GM21576 (cell line): Measurements from ENCODE around the gene IDH2.

Experiments used
- ATAC-seq: cut with Tn5 transposase; IDR thresholded peaks from one replicate; pipeline ENCODE4 v1.9.1; 2021; ENCODE audit warnings: mild to moderate bottlenecking, moderate library complexity; ENCODE audit not compliant: unreplicated experiment

IDH2 gene

DNA sequence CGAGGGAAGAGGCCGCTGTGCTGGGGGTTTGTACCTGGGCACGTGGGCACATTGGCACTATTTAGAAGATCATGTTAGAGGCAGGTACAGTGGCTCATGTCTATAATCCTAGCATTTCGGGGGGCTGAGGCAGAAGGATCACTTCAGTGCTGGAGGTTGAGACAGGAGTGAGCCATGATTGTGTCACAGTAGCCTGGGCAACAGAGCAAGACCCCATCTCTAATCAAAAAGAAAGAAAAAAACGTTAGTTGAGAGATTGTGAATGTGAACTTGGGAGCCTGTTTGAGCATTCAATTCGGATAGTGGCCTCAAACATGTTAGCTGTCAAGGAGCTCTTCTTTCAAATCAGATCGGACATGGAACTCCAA is 36.6 kb downstream of the IDH2 start:
- no peak for ATAC-seq

DNA sequence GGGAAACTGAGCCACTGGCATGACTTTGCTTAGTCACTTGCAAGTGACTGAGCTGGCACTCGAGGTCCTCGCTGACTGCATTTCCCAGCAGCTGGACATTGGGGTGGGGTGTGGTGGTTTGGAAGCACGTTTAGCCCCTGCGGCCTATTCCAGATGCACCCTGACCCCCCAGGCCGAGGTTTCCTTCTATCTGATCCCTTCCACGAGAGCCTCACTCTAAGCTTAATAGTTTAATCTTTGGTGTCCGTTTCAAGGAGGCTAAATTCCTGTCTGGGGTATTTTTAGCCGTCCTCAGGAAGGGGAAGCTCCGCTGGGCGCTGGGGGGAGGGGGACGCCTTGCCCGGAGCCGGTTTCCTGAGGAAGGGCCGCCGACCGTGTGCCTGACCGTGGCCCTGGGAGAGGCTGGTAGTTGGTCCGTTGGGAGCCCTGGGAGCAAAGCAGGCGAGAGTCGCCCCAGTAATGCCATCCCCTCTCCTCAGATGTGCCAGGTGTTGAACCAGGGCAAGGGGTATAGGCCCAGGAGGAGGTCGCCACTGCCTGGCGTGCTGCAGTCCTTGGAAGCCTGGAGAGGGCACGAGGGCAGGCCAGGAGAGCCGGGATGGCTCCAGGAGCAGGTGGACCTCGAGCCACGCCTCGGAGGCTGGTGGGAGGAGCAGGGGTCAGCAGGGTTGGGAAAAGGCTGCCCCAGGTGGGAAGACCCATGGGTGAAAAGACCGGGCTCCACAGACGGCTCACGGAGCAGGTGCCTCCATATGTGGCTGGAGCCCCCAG is 37.2 kb downstream of the IDH2 start:
- no peak for ATAC-seq

DNA sequence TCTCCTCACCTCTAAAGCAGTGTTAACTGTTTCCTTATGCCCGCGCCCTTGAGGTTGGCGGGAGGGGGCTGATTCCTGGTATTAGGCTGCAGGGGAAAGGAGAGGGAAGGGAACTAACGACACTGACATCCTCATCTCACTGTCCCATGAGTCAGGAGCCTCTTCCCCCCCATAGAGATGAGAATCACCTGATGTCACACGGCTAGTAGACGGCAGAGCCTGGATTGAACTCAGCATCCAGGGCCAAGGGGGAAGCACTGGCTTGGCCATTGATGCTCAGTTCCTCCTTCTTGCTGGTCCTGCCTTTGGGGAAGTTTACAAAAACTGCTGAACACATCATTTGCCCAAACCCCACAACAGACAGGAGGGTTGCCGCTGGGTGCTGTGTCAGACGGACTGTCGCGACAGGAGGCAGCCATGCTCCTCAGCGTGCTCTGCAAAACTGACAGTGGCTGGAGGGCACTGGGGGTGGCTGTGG is 38.5 kb downstream of the IDH2 start:
- no peak for ATAC-seq

DNA sequence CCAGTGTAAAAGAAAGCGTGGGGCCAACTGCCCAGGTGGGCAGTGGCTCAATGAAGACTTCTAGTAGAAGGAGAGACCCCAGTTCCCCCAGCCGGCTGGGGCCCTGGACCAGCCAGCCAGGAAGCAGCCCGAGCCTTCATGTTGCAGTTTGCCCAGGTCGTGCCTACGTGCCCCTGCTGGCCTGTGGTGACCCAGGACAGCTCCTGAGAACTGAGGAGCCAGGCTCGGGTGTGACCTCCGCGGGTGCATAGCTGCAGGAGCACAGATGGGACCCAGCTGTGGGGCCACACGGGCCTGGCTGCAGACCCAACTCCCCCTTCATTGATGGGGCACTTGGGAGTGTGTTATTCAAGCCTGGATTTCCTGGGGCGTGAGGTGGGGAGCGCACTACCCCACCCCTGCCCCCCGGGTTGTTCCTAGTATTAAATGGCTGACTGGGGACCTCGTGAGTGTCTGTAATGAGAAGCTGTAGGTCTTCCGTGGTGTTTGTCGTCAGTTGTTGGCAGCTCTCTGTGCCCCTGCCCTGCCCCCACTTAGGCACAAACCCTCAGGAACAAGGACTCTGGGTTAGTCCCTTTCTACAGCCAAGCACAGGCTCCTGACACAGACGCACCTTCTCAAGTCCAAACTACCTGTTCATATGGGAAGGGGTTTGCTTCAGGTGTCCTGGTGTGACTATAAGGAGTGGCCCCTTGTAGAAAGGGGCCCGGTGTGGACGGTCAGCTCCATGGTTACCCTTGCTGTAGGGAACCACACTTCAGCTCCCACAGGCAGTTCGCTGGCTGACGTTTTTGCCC is 39.1 kb downstream of the IDH2 start:
- ATAC-seq, result no peak

DNA sequence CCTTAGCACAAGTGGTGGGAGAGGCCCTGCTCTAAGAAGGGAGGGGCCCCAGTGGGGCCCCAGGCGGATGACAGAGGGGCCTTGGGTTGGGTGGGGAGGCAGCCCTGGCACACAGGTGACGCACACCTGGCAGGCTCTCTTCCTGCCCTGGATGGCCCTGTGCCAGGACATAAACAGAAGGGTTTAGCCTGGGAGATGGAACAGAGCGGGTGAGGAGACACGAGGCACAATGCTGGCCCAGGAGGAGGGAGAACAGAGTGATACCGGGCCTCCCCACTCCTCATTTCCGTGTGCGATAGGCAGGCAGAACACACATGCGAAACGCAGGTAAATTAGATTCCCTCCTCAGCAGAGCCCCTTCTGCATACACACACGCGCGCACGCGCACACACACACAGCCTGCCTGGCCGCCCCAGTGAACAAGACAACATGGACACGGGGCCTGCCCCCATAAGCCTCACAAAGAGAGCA is 39.8 kb downstream of the IDH2 start:
- no peak for ATAC-seq

DNA sequence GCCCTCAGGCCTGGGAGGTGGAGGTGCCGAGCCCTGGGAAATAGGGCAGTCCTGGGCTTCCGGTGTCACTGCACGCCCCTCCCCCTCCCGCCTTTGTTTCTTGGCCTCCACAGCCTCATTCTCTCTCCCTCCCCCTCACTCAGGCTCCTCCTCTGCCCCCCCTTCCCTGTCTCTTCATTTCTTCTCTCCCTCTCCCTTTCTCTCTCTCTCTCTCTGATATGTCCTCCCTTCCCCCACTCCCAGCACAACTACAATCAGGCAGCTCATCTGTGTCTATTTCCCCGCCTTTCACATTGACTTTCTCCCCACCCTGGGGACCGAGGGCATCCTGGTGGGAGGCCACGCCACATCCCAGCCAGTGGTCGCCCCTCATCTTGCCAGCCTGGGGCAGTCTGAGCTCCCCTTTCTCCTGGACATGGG is 40.2 kb downstream of the IDH2 start:
- ATAC-seq, result no peak

DNA sequence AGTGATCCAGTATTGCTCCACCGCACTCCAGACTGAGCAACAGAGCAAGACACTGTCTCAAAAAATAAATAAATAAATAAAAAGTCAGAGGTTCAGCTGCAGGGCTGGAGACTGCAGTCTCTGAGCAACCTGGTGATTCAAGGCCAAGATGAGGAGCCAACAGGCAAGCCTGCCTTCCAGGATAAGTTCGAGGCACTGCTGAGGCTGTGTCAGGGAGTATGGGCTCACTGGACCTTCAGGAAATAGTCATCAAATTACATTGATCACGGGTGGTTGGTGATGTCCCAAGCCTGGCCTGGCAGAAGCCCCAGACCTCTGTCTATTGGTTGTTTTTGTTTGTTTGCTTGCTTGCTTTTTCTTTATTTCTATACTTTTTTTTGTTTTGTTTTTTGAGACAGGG is 41.5 kb downstream of the IDH2 start:
- ATAC-seq, result no peak

DNA sequence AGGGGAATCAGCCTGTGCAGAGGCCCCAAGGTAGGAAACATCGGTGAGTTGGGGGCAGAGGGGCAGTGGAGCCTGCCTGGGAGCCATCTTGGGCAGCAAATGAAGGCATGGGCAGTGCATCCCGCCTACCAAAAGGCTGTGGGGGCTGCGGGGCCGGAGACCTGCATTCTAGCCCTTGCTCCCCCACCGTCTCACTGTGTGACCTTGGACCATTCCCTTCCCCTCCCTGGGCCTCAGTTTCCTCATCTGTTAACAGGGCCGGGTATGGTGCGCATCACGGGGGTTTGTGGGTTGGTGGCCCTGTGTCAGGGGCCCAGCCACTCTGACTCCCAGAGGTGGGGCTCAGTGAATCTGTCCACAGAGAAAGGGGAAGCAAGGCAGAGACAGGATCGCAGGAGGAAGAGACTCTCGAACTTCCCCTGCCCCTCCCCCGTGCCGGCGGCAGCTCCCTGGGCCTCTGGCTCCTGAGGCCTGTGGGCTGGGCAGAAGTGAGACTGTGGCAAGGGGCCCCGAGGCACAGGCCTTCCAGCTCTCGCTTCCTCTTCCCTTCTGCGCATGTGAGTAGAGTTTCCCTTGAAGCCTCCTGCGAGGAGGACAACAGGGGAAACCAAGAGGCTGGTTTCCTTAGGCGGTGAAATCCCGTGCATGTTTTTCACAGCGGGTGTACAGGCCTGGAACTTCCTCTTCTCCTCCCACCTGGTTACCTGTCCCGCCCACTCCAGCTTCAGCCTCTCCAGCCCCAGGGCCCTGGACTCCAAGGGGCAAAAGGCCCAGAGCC is 42.9 kb downstream of the IDH2 start:
- ATAC-seq, result peak; percentile 84

DNA sequence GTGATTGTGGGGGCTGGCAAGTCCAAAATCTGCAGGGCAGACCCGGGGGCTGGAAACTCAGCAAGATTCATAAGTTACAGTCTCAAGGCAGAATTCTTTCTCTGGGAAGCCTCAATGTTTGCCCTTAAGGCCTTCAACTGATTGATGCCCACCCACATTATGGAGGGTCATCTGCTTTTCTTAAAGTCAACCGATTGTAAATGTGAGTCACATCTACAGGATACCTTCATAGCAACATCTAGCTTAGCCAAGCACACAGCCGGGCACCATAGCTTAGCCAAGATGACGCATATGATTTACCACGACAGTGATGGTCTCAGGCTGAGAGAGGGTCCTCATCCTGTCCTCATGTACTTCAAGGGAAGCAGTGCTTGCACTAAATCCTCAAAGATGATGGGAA is 43.5 kb downstream of the IDH2 start:
- no peak for ATAC-seq

DNA sequence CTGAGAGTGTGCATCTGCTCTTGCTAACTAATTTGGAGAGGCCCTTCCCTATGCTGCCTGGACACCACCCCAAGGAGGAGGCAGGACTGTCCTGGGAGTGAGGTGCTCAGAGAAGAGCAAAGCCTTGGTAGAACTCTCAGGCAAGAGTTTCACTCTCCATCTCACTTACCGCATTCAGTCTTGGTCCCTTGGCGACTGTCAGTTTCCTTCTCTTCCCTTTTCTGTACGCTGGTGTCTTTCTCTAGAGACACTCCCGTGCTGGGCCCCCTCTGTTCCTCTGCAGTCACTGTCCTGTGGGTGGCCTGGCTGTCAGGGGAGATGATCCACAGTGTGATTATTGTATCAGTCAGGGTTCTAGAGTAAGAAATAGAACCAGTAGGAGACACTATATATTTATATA is 44.0 kb downstream of the IDH2 start:
- peak; percentile 24 for ATAC-seq

DNA sequence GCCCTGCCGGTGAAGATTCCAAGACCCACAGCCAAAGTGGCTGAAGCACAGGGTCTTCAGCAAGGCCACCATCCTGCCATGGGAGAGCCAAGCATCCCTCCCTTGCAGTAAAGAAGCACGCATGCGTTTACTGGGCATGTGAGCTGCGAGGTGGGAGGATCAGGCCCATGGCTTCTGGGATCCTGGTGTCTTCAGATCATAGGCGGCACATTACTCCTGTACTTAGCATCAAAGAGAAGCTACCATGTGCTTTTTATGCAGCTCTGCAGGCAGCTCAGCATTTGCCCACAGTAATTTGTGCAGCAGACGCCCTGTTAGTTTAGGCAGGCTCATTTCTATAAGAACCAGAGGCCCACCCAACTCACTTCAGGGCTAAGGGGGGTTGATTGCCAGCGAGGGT is 45.7 kb downstream of the IDH2 start:
- ATAC-seq, result no peak

DNA sequence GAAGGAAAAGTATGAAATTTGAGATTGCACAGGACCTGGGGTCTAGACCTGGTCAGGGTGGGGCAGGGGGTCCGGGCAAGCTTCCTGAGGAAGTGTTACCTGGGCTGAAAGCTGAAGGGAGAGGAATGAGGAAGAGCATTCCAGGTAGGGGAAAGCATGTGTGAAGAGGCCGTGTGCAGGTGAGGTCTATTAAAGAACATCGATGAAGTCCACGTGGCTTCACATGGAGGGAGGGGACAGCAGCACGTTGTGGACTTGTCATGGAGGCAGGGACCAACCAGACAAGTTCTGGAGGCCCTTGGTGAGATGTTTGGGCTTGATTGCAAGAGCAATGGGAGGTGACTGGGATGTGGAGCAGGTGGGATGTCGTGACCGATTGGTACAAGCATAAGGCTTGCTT is 47.1 kb downstream of the IDH2 start:
- ATAC-seq, result no peak

DNA sequence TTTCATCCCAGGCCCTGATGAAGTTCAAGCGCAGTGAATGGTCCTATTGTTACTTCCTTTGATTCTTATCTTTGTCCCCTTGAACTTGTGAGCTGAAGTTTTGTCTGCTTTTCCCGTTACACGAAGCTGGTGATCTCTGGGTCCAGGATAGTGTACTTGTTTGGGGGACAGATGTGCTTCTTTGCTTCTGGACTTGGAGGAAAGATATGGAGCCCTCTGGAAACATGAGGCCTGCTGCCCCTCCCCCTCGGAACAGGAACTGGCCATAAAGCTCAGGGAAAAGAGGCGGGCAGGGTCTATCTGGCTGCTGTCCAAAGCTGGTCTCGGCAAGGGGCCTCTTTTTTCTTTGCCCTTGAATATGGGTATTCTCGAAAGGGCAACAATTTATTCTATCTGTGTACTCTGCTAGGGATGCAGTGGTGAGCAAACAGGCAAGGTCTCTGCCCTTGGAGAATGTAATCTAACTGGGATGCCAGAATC is 47.6 kb downstream of the IDH2 start:
- no peak for ATAC-seq

DNA sequence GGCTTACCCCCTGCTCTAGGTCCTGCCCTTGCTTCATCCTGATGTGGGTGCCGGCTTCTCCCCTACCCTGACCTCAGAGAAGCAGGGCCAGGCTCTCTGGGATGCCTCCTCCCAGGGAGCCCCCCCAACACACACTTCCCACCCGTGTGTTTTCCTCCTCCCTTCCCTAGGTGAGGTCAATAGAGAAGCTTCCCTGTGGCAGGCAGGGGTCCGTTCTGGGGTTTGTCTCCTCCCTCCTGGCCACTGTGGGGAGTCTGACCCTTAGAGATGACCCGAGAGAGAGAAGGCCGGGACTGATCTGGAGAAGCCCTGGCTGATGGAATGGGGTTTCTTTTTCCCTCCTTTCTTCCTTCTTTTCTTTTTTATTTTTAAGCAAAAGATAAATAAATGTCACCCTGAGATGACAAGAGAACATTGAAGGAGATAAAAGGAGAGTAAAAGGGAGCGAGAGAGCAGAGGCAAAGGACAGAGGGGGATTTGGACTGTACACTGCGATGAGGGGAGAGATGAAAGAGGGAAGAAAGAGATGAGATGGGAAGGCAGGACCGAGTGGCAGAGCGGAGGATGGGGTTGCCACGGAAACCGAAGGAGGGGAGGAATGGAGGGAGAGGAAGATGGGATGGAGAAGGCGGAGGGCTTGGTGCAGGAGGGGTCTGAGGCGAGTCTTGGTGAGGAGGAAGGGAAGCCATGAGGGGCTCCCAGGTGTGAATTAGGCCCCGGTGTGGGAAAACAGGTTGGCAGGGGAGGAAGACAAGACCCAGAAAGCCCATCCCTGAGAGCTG is 48.4 kb downstream of the IDH2 start:
- ATAC-seq, result no peak

DNA sequence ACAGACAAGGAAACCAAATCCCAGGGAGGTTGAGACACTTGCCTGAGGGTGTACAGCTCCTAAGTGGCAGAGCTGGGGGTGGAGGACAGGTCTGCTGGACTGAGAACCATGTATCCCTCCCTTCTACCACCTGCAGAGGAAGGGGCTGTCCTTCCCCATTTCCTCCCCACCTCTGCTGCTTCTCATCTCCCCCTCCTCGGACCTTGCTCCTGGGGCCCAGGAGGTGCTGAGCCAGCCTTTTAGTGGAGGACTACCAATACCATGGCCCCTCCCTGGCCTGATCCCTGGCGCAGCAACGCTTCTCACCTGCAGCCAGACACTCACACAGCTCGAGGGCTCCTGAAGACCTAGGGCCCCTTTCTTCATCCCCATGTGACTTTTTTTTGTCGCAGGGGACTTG is 50.4 kb downstream of the IDH2 start:
- no peak for ATAC-seq

DNA sequence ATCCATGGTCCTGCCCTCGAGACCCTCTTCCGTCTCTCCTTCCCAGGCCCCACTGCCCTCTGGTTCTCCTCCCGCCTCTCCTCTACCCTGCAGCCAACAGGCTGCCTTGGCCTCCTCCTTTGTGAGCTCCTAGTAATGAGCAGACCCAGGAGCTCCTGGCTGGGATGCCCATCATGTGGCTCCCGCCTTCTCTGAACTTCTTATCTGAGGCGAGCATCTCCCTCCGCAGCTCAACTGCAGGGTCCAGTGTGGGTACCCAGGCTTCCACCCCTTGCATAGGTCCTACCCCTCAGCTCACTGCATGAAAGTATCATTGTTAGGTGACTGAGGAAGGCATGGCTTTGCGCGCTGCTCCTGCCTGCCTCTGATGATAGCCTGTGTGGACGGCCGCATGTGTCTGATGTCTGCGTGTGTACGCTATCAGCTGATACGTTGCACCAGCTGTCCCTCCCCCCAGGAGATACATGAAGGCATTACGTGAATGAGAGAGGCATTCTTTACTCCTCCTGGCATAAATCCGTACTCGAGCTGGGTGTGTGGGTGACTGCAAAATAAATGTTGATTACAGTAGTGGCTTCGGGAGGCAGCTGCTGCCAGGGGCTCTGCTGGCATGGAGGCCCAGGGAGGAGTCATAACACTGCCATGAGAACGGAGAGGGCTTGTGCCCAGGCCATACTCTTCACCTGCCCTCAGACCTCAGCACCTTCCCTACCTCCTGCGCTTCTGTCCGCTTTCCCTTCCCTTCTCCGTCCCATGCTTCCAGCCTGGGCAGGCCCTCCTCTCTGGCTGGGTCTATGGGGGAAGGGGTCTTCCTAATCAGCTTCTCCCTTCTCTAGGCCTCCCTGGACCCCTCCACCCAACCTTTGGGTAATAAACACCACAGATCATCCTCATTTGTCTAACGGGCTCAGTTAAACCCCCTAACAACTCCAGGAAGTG is 52.3 kb downstream of the IDH2 start:
- no peak for ATAC-seq

DNA sequence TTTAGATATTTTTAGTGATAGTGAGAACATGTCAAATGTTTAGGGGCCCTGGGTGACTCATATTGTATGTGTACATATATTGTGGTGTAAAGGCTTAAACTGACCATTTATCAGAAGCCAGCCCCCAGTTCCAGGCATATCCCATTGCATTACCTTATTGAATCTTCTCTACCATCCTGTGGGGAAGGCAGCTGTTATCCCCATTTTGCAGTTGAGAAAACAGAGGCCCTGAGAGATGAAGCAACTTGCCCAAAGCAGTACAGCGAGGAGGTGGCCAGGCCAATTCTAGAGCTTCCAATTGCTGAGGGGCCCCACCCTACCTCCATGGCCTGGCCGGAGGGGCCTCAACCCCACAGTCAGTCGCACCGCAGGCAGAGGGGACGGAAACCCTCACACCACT is 53.2 kb downstream of the IDH2 start:
- no peak for ATAC-seq

DNA sequence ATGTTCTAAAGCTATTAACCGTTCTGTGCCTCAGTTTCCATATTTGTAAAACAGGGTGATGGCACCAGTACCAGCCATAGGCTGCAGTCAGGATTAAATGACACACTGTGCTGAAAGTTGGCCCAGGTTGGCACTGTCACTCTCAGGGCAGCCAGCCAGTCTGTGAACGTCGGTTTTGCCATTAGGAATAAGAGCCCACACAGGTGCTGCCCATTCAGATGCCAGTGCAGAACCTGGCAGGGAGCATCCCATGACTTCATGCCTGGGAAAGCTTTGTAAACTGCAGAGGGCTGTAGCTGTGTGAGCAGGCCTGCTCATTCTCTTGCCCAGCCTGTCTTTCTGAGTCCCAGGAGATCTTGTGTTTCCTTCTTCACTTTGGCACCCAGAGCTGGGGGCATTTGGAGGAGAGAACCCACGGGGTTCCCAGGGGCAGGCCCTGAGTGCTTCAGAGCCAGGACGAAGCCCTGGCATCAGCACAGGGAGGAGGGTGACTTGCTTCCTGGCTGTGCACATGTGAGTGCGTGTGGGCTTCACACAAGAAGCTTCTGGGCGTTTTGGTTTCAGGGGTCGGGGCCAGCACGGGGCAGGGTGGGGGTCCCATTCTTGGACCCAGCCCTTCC is 54.2 kb downstream of the IDH2 start:
- no peak for ATAC-seq

DNA sequence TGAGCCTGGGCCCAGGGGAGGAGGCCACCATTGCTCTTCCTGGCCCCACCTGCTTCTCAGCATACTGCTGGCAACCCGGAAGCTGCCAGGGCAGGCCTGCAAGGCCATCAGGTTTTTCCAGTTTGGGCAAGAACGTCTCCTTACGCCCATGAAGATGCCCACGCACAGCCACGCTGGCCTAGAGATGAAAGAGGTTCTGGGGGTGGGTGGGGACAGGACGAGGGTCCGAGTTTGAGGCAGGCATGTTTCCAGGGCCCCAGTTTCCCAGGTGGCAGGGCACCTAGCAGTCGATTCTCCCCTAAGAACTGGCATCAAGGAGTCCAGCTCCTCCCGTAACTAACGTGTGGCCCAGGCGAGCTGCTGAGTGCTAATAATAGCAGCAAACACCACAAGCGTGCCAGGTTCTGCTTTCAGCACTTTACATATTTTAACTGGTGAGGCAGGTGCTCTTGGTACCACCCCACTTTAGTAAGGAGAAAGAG is 55.3 kb downstream of the IDH2 start:
- peak; percentile 44 for ATAC-seq
